ENCODE results near the gene MACROD2. TPM values are rescaled to one million over a fixed set of nuclear protein-coding genes. Genes with fewer than 3 reads are reported as not detected.

MACROD2 gene
- total RNA-seq, 1 donor from 2014 or later = not detected

DNA sequence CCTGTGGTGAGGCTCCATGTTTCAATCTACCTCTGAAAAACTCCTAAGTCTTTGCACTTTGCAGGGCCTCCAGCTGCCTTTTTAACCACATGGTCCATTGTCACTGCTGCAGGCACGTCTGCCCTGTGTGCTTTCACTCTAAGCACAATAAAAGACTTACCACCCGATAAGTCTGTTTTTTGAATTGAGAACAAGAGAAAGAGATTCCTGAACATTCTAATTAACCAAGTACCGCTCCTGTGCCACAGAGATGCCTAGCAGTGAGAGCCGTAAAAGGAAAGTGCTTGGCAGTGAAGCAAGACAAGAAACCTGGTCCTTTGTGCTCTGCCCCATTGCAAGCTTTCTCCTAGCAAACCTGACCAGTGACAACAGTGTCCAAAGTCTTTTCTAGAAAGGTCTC lies 829.7 kb downstream of the MACROD2 start:
- H3K27ac Mint-ChIP-seq = no peak overlapping the region
- peaks cover 33% of the 10 kb centered on the region for H3K9me3 Mint-ChIP-seq
- intact Hi-C loops (cut with micrococcal nuclease) = no loop called here
- DNase-seq (ENCODE audit: low spot score) = no peak
- H3K27me3 Mint-ChIP-seq (ENCODE audit: low read depth) = no peaks in the 10 kb centered on the region
- no peaks in the 10 kb centered on the region for H3K36me3 Mint-ChIP-seq (ENCODE audit: low read depth)
- H3K4me1 Mint-ChIP-seq (ENCODE audit: low read depth) = no peaks in the 10 kb centered on the region
- no peak overlapping the region for H3K4me3 Mint-ChIP-seq (ENCODE audit: low read depth)

DNA sequence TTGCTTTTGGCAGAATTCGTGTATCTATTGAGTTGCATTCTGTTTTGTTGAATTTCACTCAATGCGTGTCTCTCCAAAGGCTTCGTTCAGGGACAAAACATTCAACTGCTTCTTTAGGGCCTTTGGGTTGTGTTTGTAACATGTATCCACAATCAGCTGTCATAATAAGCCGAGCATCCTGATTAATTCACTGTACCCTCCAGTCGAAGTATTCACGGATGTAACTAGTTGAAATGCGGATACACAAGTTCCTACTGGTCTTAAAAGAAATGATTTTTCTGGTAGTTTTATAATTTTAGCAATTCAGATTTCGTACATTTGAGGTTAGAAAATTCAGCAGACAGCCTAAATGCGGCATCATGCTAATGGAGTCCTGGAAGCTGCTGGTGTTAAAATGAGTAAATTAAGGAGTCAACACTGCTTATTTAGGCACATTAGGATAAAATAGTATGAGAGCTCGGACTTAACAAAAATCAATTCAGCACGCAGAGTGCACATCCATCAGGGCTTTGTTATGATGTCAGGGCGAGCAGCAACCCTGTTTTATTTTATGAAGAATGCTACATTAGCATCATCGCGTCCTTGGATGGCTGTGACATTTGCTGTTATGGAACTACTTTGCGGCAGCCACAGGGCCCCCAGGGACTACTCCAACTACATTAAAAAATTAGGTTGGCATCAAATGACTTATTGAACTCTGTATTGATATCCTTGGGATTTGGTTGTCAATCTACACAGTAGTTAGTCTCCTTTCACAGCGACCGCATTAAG lies 831.4 kb downstream of the MACROD2 start:
- Mint-ChIP-seq H3K27ac (no peak overlapping the region), H3K36me3 (ENCODE audit: low read depth) (no peaks in the 10 kb centered on the region), H3K4me1 (ENCODE audit: low read depth) (no peaks in the 10 kb centered on the region), H3K9me3 (peaks cover 22% of the 10 kb centered on the region), H3K4me3 (ENCODE audit: low read depth) (no peak overlapping the region), H3K27me3 (ENCODE audit: low read depth) (no peaks in the 10 kb centered on the region)
- intact Hi-C loops (cut with micrococcal nuclease) = no loop called here
- no peak for DNase-seq (ENCODE audit: low spot score)

DNA sequence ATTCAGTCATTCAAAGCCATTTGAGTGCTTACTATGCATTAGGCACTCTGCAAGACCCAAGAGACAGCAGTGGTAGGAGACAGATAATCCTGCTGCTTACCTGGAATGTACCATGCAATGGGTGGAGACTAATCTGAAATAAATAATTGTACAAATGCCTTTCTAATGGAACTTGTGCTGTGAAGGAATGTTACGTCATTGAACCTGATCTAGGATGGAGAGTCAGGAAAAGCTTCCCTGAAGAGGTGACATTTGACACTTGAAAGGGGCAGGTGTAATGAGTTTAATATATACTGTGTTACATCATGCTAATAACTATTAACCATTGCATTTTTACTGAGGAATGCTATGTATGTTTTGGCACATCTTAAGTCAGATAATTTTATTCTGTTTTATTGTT lies 833.1 kb downstream of the MACROD2 start:
- intact Hi-C loops (cut with micrococcal nuclease) = no loop called here
- peaks cover 21% of the 10 kb centered on the region for H3K9me3 Mint-ChIP-seq
- no peaks in the 10 kb centered on the region for H3K36me3 Mint-ChIP-seq (ENCODE audit: low read depth)
- no peaks in the 10 kb centered on the region for H3K4me1 Mint-ChIP-seq (ENCODE audit: low read depth)
- H3K27ac Mint-ChIP-seq = no peak overlapping the region
- H3K4me3 Mint-ChIP-seq (ENCODE audit: low read depth) = no peak overlapping the region
- no peaks in the 10 kb centered on the region for H3K27me3 Mint-ChIP-seq (ENCODE audit: low read depth)
- no peak for DNase-seq (ENCODE audit: low spot score)

DNA sequence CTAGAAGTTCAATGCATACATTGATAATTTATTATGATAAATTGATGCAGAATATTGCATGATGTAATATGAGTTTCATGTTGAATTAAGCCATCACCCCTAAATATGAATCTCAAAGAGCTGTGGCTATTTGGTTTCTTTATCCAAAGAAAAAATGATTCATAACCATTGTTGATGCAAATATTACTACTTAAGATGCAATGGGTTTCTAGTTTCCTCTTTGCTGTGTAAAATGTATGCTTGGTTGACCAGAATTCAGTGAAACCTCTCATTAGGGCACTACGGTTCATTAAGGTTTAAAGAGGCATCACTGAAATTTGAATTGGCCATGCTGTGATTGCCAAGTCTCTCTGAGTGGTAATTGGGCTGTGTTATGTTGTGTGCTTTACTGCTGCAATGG lies 834.6 kb downstream of the MACROD2 start:
- H3K36me3 Mint-ChIP-seq (ENCODE audit: low read depth) = no peaks in the 10 kb centered on the region
- no peaks in the 10 kb centered on the region for H3K27me3 Mint-ChIP-seq (ENCODE audit: low read depth)
- intact Hi-C loops (cut with micrococcal nuclease) = no loop called here
- H3K27ac Mint-ChIP-seq = no peak overlapping the region
- no peaks in the 10 kb centered on the region for H3K4me1 Mint-ChIP-seq (ENCODE audit: low read depth)
- H3K4me3 Mint-ChIP-seq (ENCODE audit: low read depth) = no peak overlapping the region
- no peak for DNase-seq (ENCODE audit: low spot score)
- peaks cover 12% of the 10 kb centered on the region for H3K9me3 Mint-ChIP-seq

DNA sequence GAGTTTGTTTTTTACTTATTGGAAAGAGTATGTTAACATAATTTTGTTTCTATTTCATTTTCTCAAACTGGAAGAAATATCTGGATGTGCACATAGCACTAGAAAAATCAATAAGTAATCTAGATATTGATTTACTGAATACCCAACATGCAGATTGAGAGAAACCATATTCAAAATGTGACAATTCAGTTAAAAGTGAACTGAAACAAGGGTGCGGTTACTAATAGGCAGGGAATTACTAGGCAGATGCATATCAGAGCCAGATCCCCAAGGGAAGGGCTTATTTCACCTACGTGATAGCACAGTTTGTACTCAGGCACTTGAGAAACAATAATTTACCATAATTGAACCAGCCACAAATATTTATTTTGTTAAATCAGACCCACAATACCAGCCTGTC lies 835.1 kb downstream of the MACROD2 start:
- H3K9me3 Mint-ChIP-seq = peaks cover 12% of the 10 kb centered on the region
- no peak overlapping the region for H3K4me3 Mint-ChIP-seq (ENCODE audit: low read depth)
- no peaks in the 10 kb centered on the region for H3K4me1 Mint-ChIP-seq (ENCODE audit: low read depth)
- no peaks in the 10 kb centered on the region for H3K36me3 Mint-ChIP-seq (ENCODE audit: low read depth)
- intact Hi-C loops (cut with micrococcal nuclease) = no loop called here
- no peak overlapping the region for H3K27ac Mint-ChIP-seq
- DNase-seq (ENCODE audit: low spot score) = no peak
- H3K27me3 Mint-ChIP-seq (ENCODE audit: low read depth) = no peaks in the 10 kb centered on the region

DNA sequence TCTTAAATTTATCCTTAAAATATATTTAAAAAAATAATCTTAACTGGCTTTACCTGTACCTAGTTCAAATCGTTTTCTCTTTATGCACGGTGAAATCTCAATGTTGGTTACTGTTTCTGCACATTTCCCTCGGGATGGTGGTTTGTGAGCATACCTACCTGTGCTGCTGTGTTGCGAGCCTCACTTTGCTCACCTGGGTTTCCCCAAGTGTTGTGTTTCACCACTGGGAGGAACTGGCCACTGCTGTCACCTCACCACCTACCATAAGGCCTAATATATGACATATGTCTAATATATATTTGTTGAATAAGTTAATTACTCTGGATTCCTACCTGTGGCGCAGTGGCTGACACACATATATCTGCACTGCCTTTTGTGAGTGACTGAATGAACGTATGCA lies 835.6 kb downstream of the MACROD2 start:
- no peak for DNase-seq (ENCODE audit: low spot score)
- no peaks in the 10 kb centered on the region for H3K4me1 Mint-ChIP-seq (ENCODE audit: low read depth)
- no peaks in the 10 kb centered on the region for H3K27me3 Mint-ChIP-seq (ENCODE audit: low read depth)
- H3K27ac Mint-ChIP-seq = no peak overlapping the region
- H3K9me3 Mint-ChIP-seq = peaks cover 12% of the 10 kb centered on the region
- H3K36me3 Mint-ChIP-seq (ENCODE audit: low read depth) = no peaks in the 10 kb centered on the region
- H3K4me3 Mint-ChIP-seq (ENCODE audit: low read depth) = no peak overlapping the region
- intact Hi-C loops (cut with micrococcal nuclease) = no loop called here

DNA sequence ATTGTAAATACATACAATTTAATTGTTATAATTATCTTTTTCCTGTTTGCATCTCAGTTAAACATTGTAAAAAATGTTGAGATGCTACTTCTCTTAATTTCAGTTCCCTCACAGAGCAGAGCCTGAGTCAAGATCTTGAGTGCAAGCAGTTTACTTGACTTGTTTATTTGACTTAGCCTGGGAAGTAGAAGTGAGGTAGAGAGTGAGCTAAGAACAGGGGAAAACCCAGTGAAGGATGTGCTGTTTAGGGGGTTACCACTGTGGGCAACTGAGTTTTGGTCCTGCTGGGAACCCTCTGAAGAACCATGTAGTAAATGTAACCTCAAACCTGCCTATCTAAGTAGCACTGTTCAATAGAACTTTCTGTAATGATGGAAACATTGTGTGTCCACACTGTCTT lies 837.3 kb downstream of the MACROD2 start:
- intact Hi-C loops (cut with micrococcal nuclease) = no loop called here
- Mint-ChIP-seq H3K27me3 (ENCODE audit: low read depth) (no peaks in the 10 kb centered on the region), H3K27ac (no peak overlapping the region), H3K4me1 (ENCODE audit: low read depth) (no peaks in the 10 kb centered on the region), H3K9me3 (peaks cover 9% of the 10 kb centered on the region), H3K36me3 (ENCODE audit: low read depth) (no peaks in the 10 kb centered on the region), H3K4me3 (ENCODE audit: low read depth) (no peak overlapping the region)
- DNase-seq (ENCODE audit: low spot score) = no peak

DNA sequence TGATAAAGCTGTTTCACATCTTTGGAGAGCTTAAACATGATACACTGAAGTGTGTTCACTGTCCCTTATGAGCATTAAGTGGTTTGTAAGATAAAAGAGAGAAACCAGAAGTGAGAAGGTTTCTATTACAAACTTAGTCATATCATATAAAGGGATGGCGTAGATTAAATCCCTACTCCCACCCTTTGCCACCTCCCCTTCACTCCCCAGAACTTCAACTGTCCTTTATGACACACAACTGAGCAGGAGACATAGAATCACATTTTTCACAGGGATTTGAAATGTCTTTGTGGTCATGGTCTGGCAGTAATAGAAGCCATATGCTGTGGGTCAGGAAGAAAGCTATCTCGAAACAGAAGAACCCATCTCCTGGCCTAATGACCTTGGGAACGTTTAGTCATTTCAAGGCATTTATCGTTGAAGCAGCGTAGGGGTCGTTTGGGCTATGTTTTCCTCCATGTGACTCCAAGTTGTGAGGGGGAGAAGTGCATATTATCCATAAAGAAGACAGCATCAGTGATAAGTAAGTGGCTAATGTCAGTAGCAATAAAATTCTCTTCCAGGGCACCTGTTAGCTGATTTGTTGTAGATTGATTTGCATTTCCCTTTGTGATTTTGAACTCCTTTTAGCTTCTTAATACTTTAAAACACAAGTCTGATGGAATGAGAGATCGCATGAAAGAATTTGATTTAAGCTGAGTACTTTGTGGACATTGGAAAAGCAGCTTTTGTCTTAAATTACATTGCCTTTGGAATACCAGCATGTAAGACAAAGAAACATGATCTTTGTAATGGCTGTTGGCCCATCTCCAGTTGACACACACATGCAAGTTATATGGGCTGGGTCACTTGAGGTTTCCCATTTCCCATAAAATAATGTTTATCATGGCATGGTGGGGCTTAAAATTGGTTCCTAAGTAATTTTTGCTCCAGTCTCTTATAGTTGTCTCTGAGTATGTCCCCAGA lies 843.6 kb downstream of the MACROD2 start:
- Mint-ChIP-seq H3K4me1 (ENCODE audit: low read depth) (no peaks in the 10 kb centered on the region), H3K4me3 (ENCODE audit: low read depth) (no peak overlapping the region), H3K27me3 (ENCODE audit: low read depth) (no peaks in the 10 kb centered on the region), H3K36me3 (ENCODE audit: low read depth) (no peaks in the 10 kb centered on the region), H3K27ac (no peak overlapping the region), H3K9me3 (peaks cover 20% of the 10 kb centered on the region)
- intact Hi-C loops (cut with micrococcal nuclease) = no loop called here
- DNase-seq (ENCODE audit: low spot score) = no peak

DNA sequence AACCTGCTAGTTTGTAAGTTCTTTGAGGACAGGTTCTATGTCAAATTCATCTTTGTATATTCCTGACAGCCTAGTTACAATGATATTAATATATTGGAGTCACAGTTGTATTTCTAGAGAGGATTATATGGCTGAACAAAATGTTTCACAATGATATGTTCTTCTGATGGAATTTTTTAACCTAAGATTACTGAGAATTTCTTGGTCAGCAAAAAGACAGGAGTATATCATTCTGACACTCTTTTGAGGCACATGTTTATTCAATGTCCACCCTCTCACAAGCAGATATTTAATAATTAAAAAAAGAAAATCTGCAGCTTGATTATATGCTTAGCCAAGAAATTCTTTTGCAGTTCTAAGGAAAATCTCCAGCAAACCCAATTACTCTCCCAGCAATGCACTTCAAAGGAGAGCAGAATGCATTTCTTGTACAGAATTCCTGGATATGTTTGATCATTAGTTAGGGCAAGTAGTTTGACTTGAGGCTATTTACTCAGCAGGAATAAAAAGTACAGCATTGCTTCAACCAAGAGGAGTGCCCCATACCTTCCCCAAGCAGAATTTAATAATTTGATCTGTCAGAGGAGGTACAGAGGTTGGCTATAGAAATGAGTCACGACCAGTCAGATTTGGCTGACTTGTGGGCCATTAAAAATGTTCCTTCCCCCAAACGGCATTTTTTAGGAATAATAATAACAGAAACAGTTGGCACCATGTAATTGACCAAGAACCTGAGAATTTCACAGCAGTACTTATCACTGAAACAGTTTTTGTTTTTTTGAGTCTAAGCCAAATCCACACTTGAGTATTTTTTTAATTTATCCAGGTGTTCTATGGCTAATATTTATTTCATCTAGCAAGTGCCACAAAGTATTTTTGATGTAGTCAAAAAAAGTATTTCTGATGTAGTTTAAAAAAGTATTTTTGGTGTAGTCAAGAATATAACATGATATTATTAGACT lies 850.2 kb downstream of the MACROD2 start:
- no peaks in the 10 kb centered on the region for H3K4me1 Mint-ChIP-seq (ENCODE audit: low read depth)
- H3K36me3 Mint-ChIP-seq (ENCODE audit: low read depth) = no peaks in the 10 kb centered on the region
- H3K27me3 Mint-ChIP-seq (ENCODE audit: low read depth) = no peaks in the 10 kb centered on the region
- no peak overlapping the region for H3K27ac Mint-ChIP-seq
- no peak overlapping the region for H3K4me3 Mint-ChIP-seq (ENCODE audit: low read depth)
- no peak for DNase-seq (ENCODE audit: low spot score)
- intact Hi-C loops (cut with micrococcal nuclease) = no loop called here
- H3K9me3 Mint-ChIP-seq = peaks cover 17% of the 10 kb centered on the region

DNA sequence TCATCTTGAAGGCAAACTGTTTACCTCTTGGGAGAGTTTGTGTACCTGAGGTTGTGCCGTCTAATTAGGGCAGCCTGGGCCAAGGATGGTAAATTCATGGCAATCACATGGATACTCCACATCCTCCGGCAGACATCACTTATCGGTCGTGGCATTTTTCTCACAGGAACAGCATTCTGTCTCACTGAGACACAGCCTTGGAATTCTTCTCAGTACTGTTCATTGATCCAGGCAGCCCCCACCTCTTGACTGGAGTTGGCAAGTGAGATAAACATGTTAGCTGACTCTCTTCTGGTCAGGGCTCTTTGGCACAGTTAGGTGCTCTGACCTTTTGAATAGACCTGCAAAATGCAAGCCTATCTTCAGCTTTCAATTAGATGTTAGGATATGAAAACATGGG lies 853.5 kb downstream of the MACROD2 start:
- Mint-ChIP-seq H3K9me3 (peaks cover 30% of the 10 kb centered on the region), H3K4me3 (ENCODE audit: low read depth) (no peak overlapping the region), H3K27me3 (ENCODE audit: low read depth) (no peaks in the 10 kb centered on the region), H3K27ac (no peak overlapping the region), H3K4me1 (ENCODE audit: low read depth) (no peaks in the 10 kb centered on the region), H3K36me3 (ENCODE audit: low read depth) (no peaks in the 10 kb centered on the region)
- DNase-seq (ENCODE audit: low spot score) = no peak
- intact Hi-C loops (cut with micrococcal nuclease) = no loop called here

DNA sequence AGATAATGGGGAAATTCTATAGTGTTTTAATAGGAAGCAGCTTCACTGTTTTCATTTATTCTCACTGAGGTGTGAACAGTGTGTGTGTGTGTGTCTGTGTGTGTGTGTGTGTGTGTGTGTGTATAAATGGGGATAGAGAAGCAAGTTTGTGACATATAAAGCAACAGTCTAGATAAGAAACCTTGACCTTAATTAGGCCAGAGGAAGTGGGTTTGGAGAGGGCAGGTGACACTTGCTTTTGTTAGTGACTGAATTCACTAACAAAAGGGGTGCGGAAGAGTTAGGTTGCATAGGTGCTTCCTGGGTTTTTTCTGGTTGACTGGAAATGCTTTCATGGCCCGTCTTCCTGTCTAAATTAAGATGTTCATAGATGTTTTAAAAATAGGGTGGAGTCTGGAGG lies 857.8 kb downstream of the MACROD2 start:
- H3K4me3 Mint-ChIP-seq (ENCODE audit: low read depth) = no peak overlapping the region
- intact Hi-C loops (cut with micrococcal nuclease) = no loop called here
- H3K27ac Mint-ChIP-seq = no peak overlapping the region
- H3K27me3 Mint-ChIP-seq (ENCODE audit: low read depth) = no peaks in the 10 kb centered on the region
- no peaks in the 10 kb centered on the region for H3K4me1 Mint-ChIP-seq (ENCODE audit: low read depth)
- DNase-seq (ENCODE audit: low spot score) = no peak
- H3K9me3 Mint-ChIP-seq = peaks cover 19% of the 10 kb centered on the region
- no peaks in the 10 kb centered on the region for H3K36me3 Mint-ChIP-seq (ENCODE audit: low read depth)

DNA sequence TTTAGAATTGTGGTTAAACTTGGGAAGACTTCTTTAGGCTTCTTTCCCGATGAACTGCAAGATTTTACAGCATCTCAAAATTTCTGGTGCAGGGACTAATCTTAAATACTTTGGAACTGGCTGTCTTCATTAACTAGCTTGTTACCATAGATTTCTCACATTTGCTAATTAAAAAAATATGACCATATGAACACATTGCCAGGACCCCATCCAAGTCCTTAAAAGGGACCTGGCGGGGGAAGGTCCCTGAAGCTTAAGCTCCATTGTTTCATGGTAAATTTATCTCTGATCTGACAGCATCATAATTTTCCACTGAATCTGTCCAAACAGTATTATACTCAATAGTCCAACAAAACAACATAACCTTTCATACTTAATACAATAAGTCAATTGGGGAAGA lies 859.9 kb downstream of the MACROD2 start:
- H3K4me3 Mint-ChIP-seq (ENCODE audit: low read depth) = no peak overlapping the region
- H3K27ac Mint-ChIP-seq = no peak overlapping the region
- H3K36me3 Mint-ChIP-seq (ENCODE audit: low read depth) = no peaks in the 10 kb centered on the region
- H3K4me1 Mint-ChIP-seq (ENCODE audit: low read depth) = no peaks in the 10 kb centered on the region
- peaks cover 19% of the 10 kb centered on the region for H3K9me3 Mint-ChIP-seq
- no peak for DNase-seq (ENCODE audit: low spot score)
- no peaks in the 10 kb centered on the region for H3K27me3 Mint-ChIP-seq (ENCODE audit: low read depth)
- intact Hi-C loops (cut with micrococcal nuclease) = no loop called here

Measured in activated T-helper 2 cell treated with anti-CD3 and anti-CD28 coated beads, Interferon-gamma antibody, Interleukin-2, Interleukin-4, amounts not matched to agents 10 μg/mL and 5 μg/mL and 100 μg/mL, durations not matched to agents 14 hours and 24 hours and 36 hours (primary cell).